ENCODE data around the gene CORO2B. TPM values are rescaled to one million over a fixed set of nuclear protein-coding genes. Genes with fewer than 3 reads are reported as not detected.

The CORO2B gene
- total and polyA plus RNA-seq, 10 donors: 0.93 to 8.8 (median 3.6) TPM

DNA sequence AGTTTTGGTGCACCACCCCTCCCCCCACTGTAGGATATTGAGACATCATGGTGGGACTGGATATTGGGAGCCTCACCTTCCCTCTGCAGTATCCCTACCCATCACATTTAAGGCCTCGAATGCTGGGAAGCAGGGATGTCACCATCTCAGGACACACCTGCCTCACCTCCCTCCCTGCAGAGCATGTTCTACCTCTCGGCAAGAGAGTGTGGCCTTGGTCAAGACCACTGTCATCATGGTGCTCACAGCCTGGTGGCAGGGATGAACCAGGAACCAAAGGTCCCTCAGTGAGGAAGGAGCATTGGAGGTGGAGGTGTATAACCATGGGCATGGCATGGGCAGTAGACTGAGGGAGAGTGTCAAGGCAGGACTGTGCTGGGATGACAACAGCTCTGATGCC, 104.8 kb downstream of the CORO2B start:
- Histone ChIP-seq H3K36me3 (no peaks in the 10 kb centered on the region), H3K27me3 (replicated peaks in 1 of 7) (no peaks in the 10 kb centered on the region), H3K27ac (no peak overlapping the region), H3K4me1 (no peaks in the 10 kb centered on the region), H3K9me3 (no peaks in the 10 kb centered on the region), H3K4me3 (no peak overlapping the region)
- 51 to 96% (median 94%) methylated on average over 2 of the region's 2 CpGs for WGBS, 5 donors
- intact Hi-C loops (cut with DNase I; ENCODE audit: low total_unique reads): no loop called here
- peak; percentile 11 for DNase-seq
- TF ChIP-seq POLR2AphosphoS5 (IDR thresholded peaks at IDR 0.05) (no peak), POLR2A (IDR thresholded peaks at IDR 0.05) (no peak)
- TF ChIP-seq, protein P1, sequence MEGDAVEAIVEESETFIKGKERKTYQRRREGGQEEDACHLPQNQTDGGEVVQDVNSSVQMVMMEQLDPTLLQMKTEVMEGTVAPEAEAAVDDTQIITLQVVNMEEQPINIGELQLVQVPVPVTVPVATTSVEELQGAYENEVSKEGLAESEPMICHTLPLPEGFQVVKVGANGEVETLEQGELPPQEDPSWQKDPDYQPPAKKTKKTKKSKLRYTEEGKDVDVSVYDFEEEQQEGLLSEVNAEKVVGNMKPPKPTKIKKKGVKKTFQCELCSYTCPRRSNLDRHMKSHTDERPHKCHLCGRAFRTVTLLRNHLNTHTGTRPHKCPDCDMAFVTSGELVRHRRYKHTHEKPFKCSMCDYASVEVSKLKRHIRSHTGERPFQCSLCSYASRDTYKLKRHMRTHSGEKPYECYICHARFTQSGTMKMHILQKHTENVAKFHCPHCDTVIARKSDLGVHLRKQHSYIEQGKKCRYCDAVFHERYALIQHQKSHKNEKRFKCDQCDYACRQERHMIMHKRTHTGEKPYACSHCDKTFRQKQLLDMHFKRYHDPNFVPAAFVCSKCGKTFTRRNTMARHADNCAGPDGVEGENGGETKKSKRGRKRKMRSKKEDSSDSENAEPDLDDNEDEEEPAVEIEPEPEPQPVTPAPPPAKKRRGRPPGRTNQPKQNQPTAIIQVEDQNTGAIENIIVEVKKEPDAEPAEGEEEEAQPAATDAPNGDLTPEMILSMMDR (IDR thresholded peaks at IDR 0.05 in 8 of 11, conservative IDR thresholded peaks at IDR 0.05 in 3 of 11): no peak

DNA sequence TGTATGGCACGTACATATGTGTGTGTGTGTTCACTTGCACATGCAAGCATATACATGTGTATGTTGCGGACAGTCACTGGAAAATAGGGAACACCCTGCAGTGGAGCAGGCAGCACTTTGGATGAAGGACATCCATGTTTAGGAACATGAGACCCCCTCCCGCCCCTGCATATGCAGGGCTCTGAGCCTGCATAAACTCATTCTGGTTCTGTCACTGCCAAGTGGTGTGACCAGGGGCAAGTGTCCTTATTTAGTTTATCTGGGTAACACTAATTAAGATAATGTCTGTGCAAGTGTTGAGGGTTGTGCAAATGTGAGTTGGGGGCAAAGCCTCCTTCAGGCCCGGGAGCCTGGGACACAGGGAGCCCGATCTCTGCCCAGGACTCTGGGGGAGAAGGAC, 105.7 kb downstream of the CORO2B start:
- 79 to 91% (median 83%) methylated on average over 5 of the region's 5 CpGs for WGBS, 5 donors
- peak; percentile 21 for DNase-seq
- TF ChIP-seq POLR2AphosphoS5 (IDR thresholded peaks at IDR 0.05) (no peak), POLR2A (IDR thresholded peaks at IDR 0.05) (no peak)
- TF ChIP-seq, protein P1 (IDR thresholded peaks at IDR 0.05 in 8 of 11, conservative IDR thresholded peaks at IDR 0.05 in 3 of 11): no peak

DNA sequence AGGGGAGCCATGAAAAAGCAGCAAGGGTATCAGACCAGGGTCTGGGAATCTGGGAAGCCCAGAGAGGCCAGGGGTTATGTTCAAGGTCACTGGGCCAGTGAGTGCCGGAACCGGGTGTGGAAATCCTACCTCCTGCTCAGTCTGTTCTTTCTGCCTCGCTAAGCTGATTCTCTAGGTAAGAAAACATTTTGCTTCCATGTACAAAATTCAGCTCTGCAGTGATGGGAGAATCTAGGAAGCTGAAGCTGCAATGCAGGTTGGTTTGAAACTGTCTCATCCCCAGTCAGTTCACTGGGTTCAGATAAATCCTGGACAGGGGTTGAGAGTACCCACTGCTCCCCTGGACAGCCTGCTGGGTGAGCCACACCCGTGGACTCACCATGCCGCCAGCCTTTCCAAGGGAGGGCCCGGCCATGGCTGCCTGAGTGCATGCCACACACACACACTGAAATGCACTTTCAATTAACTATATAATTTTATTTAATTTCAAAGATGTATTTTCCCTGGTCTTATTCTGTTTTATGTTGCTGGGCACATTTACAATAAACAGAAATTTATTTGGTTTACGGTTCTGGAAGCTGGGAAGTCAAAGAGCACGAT, 108.4 kb downstream of the CORO2B start:
- intact Hi-C loops (cut with DNase I; ENCODE audit: low total_unique reads): no loop called here
- no peaks in the 10 kb centered on the region for H3K27me3 ChIP-seq (replicated peaks in 1 of 7)
- no peaks in the 10 kb centered on the region for H3K4me1 ChIP-seq
- H3K4me3 ChIP-seq: no peak overlapping the region
- no peaks in the 10 kb centered on the region for H3K36me3 ChIP-seq
- no peak overlapping the region for H3K27ac ChIP-seq
- TF ChIP-seq POLR2A (IDR thresholded peaks at IDR 0.05): no peak
- TF ChIP-seq POLR2AphosphoS5 (IDR thresholded peaks at IDR 0.05): no peak
- TF ChIP-seq, protein P1 (IDR thresholded peaks at IDR 0.05 in 8 of 11, conservative IDR thresholded peaks at IDR 0.05 in 3 of 11): no peak
- DNase-seq: peak; percentile 51
- no peaks in the 10 kb centered on the region for H3K9me3 ChIP-seq
- 66 to 83% (median 74%) methylated on average over 8 of the region's 8 CpGs for WGBS, 5 donors

More for the DNA sequence above, 105.7 kb downstream of the CORO2B start:
- Histone ChIP-seq H3K4me3 (no peak overlapping the region), H3K9me3 (no peaks in the 10 kb centered on the region), H3K27ac (no peak overlapping the region), H3K4me1 (no peaks in the 10 kb centered on the region), H3K27me3 (replicated peaks in 1 of 7) (no peaks in the 10 kb centered on the region), H3K36me3 (no peaks in the 10 kb centered on the region)
- intact Hi-C loops (cut with DNase I; ENCODE audit: low total_unique reads): no loop called here

DNA sequence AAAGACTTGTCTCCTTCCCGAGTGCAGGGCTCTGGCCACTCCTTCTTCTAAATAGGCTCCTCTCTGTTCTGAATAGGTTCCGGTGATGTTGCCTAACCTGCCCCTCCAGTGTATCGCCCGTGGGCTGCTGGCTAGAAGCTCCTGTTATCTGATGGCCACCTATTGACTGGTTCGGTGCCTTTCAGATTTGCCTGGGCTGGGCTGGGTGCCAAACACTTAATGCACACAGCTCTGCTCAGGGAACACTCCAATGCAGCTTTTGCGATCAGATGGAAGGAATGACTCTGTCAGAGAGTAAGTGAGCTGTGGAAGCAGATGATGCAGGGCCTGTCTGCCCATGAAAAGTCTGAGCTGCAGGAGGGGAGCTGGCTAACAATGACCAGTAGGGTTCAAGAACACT, 112.9 kb downstream of the CORO2B start:
- intact Hi-C loops (cut with DNase I; ENCODE audit: low total_unique reads): no loop called here
- no peaks in the 10 kb centered on the region for H3K36me3 ChIP-seq

More for the DNA sequence above, 112.9 kb downstream of the CORO2B start:
- WGBS, 5 donors: 63 to 83% (median 71%) methylated on average over 6 of the region's 6 CpGs
- no peak overlapping the region for H3K27ac ChIP-seq
- DNase-seq: peak; percentile 48
- H3K4me3 ChIP-seq: no peak overlapping the region
- TF ChIP-seq POLR2A (IDR thresholded peaks at IDR 0.05): no peak
- no peak for TF ChIP-seq POLR2AphosphoS5 (IDR thresholded peaks at IDR 0.05)
- TF ChIP-seq, protein P1 (IDR thresholded peaks at IDR 0.05 in 8 of 11, conservative IDR thresholded peaks at IDR 0.05 in 3 of 11): no peak
- no peaks in the 10 kb centered on the region for H3K27me3 ChIP-seq (replicated peaks in 1 of 7)
- no peaks in the 10 kb centered on the region for H3K9me3 ChIP-seq
- H3K4me1 ChIP-seq: peaks cover 0 to 9% (median 3%) of the 10 kb centered on the region in 6 donors
